BLaER1 (cell line): ENCODE results near the gene NAMPT.

Source experiments
- H3K27ac ChIP-seq: shearing (Covaris generic); formaldehyde crosslinking; 2 replicates; pipeline ENCODE4 v1.8.1; 2022
- H3K27me3 ChIP-seq: shearing (Covaris generic); formaldehyde crosslinking; 2 replicates; pipeline ENCODE4 v1.8.1; 2022
- H3K36me3 ChIP-seq: shearing (Covaris generic); formaldehyde crosslinking; 2 replicates; pipeline ENCODE4 v1.8.1; 2022
- H3K4me1 ChIP-seq: shearing (Covaris generic); formaldehyde crosslinking; 2 replicates; pipeline ENCODE4 v1.8.1; 2022
- H3K4me2 ChIP-seq: shearing (Covaris generic); formaldehyde crosslinking; 2 replicates; pipeline ENCODE4 v1.8.1; 2022
- H3K4me3 ChIP-seq: shearing (Covaris generic); formaldehyde crosslinking; 2 replicates; pipeline ENCODE4 v1.8.1; 2022
- H3K9ac ChIP-seq: shearing (Covaris generic); formaldehyde crosslinking; 2 replicates; pipeline ENCODE4 v1.8.1; 2022
- H3K9me3 ChIP-seq: shearing (Covaris generic); formaldehyde crosslinking; 2 replicates; pipeline ENCODE4 v1.8.1; 2022
- H4K20me1 ChIP-seq: shearing (Covaris generic); formaldehyde crosslinking; 2 replicates; pipeline ENCODE4 v1.8.1; 2022
- Cebpa-rat ChIP-seq: shearing (Covaris generic); IDR thresholded peaks from 2 replicates; pipeline ENCODE4 v1.8.1; 2022

Gene NAMPT

DNA sequence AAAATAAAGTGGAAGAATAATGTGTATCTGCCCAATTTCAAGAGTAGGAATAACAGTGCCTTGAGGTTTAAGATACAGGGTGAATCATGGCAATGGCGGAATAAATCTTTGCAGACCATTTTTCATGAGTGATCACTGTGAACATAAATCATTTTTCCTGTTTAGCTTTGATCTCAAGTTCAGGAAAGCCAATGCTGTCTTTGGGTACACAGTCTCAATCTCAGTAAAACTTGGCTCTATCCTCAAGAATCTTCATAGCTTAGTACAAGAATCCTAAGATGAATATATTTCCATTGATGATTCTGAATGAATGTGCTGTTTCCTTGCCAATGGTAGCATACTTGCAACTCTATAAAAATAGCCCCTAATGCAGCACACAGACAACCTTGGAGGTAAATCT lies 6.8 kb downstream of the NAMPT start:
- TF ChIP-seq Cebpa-rat, result no peak
- Histone ChIP-seq H3K4me2 (no peak overlapping the region), H3K4me1 (peaks cover 8% of the 10 kb centered on the region)

DNA sequence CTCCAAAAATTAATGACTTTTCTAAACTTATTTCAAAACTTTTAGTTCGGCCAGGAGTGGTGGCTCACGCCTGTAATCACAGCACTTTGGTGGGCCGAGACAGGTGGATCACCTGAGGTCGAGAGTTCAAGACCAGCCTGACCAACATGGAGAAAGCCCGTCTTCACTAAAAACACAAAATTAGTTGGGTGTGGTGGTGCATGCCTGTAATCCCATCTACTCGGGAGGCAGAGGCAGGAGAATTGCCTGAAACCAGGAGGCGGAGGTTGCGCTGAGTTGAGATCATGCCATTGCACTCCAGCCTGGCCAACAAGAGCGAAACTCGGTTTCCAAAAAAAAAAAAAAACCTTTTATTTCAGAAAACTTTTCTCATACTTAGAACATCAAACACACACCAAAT lies 8.3 kb downstream of the NAMPT start:
- no peaks in the 10 kb centered on the region for H3K9me3 ChIP-seq
- no peaks in the 10 kb centered on the region for H3K4me1 ChIP-seq
- H4K20me1 ChIP-seq, result peaks cover 60% of the 10 kb centered on the region
- no peaks in the 10 kb centered on the region for H3K27me3 ChIP-seq
- no peak for TF ChIP-seq Cebpa-rat
- H3K4me3 ChIP-seq, result no peak overlapping the region
- no peak overlapping the region for H3K4me2 ChIP-seq
- no peak overlapping the region for H3K9ac ChIP-seq
- H3K27ac ChIP-seq, result no peak overlapping the region
- H3K36me3 ChIP-seq, result peaks cover 37% of the 10 kb centered on the region

More for the DNA sequence above, 6.8 kb downstream of the NAMPT start:
- Histone ChIP-seq H3K4me3 (no peak overlapping the region), H3K9me3 (no peaks in the 10 kb centered on the region), H3K27me3 (no peaks in the 10 kb centered on the region), H3K9ac (no peak overlapping the region), H4K20me1 (peaks cover 74% of the 10 kb centered on the region), H3K27ac (no peak overlapping the region), H3K36me3 (peaks cover 34% of the 10 kb centered on the region)

DNA sequence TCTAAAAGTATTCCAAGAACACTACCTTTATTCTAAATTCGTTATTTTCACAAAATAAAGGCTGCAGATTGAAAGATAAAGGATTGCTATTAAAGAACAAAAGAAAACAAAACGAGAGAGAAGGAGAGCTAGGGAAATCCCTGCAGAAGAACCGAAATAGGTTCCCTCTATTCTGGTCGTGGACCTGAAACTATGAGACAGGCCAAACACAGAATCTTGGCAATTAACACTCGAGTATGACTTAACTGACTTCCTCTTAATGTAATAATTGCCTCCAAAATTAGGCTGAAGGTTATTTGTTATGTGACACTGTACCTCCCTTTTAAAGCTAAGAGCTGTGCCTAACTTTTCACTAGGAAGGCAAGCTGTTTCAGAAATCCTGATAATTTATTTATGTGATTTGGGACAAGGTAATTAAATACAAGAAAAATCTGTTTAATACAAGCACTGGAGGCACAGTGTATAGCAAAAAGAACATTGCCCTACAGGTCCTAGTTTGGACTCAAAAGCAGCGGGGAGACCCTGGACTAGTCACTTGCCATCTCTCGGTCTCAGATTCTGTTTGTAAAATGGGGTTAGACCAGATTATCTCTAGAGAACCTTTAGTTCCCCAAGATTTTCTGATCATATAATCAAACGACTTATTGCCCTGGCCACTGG lies 11.6 kb downstream of the NAMPT start:
- Histone ChIP-seq H3K36me3 (peaks cover 67% of the 10 kb centered on the region), H3K9me3 (no peaks in the 10 kb centered on the region), H3K4me2 (no peak overlapping the region), H3K27ac (no peak overlapping the region), H3K9ac (no peak overlapping the region), H3K27me3 (no peaks in the 10 kb centered on the region), H3K4me1 (no peaks in the 10 kb centered on the region), H3K4me3 (no peak overlapping the region), H4K20me1 (peaks cover 27% of the 10 kb centered on the region)
- TF ChIP-seq Cebpa-rat, result no peak

DNA sequence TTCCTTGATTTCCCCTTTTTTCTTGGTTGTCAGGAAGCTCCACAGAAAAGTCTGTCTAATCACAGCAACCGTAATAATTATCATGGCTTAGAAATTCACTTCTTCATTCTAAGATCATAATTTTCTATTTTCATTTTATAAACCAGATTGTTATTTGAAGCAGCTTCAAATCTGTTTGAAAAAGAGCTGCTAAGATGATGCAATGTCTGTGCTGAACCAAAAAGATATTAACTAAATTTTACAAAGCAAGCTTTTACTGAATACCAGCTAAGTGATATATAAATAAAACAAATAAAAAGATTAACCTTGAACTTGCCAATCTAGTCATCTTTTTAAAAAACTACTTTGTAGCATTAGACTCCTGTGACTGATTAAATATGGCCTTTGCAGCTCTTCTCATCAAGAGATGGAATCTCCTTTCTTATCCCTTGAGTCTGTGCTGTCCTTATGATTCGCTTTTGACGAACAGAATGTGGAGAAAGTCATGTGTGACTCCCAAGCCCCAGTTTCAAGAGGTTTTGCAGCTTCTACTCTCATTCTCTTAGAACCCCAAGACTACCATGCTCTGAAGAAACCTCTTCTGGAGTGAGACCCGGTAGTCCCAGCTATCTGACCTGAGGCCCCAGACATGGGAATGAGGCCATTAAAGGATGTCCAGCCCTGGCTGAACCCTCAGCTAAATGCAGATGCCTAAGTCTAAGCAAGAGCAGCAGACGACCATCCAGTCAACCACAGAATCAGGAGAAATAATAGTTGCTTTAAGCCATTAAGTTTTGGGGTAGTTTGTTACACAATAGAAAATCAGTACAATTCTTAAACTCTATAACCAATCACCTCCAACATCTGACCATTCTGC lies 14.4 kb downstream of the NAMPT start:
- Histone ChIP-seq H4K20me1 (0 out of 2 replicates have a peak, but pooled peaks cover 8% of the 10 kb centered on the region), H3K27ac (no peak overlapping the region), H3K9ac (no peak overlapping the region), H3K4me3 (no peak overlapping the region), H3K36me3 (peaks cover 76% of the 10 kb centered on the region), H3K4me1 (no peaks in the 10 kb centered on the region), H3K4me2 (no peak overlapping the region), H3K27me3 (no peaks in the 10 kb centered on the region), H3K9me3 (no peaks in the 10 kb centered on the region)
- TF ChIP-seq Cebpa-rat, result no peak

DNA sequence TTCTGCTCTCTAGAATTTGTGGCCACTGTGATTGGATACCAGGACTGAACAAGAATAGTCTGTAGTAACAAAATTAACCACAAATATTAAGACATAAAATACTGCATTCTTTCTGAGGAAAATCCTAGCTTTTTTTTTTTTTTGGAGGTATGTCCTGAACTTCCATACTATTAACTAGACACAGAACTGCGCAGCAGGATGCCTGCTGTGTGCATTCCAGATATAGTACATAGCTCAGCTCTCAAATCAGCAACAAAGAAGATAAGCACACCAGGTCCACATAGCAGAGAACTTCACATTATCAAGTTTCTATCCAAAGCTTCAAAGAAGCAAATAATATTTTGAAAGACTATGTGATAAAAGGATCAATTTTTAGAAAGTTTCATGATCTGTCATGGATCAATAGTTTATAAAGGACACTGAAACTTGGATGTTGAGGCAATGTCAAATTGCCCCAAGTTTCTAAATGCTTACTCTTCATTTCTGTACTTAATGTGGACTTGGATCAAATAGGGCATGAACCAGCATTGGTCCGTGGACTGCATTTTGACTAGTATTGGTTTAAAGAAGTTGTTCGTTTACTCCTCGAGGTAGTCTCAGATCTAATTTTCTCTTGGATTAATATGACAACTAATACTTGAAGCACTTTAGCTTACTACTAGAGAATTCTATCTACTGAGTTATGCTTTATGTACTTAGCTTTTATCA lies 15.4 kb downstream of the NAMPT start:
- no peaks in the 10 kb centered on the region for H3K27me3 ChIP-seq
- H3K4me3 ChIP-seq, result no peak overlapping the region
- TF ChIP-seq Cebpa-rat, result no peak
- H3K4me2 ChIP-seq, result no peak overlapping the region
- peaks cover 76% of the 10 kb centered on the region for H3K36me3 ChIP-seq
- no peak overlapping the region for H3K27ac ChIP-seq
- H3K9ac ChIP-seq, result no peak overlapping the region
- 0 out of 2 replicates have a peak, but pooled peaks cover 8% of the 10 kb centered on the region for H4K20me1 ChIP-seq
- no peaks in the 10 kb centered on the region for H3K9me3 ChIP-seq
- no peaks in the 10 kb centered on the region for H3K4me1 ChIP-seq

DNA sequence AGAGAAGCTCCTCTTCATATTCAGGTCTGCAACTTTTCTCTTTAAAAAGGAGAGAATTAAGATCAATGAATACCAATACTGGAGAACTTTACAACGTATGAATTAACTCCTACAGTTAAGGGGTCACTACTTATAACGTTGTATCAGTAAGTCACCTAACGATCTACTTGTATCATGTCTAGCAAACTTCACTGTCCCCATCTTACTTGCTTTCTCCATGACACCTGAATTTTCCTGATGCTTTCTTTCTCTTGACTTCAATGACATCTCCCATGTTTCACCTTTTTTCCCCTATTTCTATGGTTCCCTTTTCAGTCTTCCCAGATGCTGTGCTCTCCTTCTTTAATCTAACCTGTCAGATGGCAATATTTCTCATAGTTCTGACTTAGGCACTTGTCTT lies 19.6 kb downstream of the NAMPT start:
- Histone ChIP-seq H4K20me1 (0 out of 2 replicates have a peak, but pooled peaks cover 5% of the 10 kb centered on the region), H3K9ac (no peak overlapping the region), H3K4me2 (no peak overlapping the region), H3K27me3 (no peaks in the 10 kb centered on the region), H3K9me3 (no peaks in the 10 kb centered on the region), H3K4me3 (no peak overlapping the region), H3K27ac (no peak overlapping the region), H3K4me1 (peaks cover 12% of the 10 kb centered on the region), H3K36me3 (peaks cover 66% of the 10 kb centered on the region)
- no peak for TF ChIP-seq Cebpa-rat

DNA sequence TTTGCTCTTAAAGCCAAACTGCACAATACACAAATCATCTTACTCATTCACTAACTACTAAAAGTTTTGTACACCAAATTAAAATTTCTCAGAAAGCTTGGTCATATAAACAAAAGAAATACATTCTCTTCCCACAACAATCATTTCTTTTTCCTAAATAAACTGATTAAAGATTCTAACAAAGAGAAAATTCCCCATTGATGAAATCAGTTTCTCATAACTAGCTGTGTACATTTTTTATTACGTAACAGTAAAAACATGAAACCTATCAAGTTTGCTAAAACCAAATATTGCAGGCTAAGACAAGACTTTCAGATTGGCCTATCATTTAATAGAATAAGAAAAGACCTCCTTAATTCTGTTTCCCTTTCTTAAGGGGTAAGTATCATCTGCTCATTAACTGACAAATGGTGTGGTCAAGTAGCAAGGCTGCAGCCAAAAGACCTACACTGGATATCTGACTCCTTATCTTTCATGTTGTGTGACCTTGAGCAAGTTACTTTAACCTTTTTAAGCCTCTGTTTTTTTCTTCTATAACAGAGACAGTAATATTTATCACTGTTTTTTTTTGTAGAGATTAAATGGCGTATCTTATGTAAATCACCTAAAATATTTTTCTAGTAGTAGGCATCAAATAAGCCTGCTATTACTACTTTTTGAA lies 22.4 kb downstream of the NAMPT start:
- peaks cover 69% of the 10 kb centered on the region for H3K36me3 ChIP-seq
- H3K4me3 ChIP-seq, result no peak overlapping the region
- H4K20me1 ChIP-seq, result 0 out of 2 replicates have a peak, but pooled peaks cover 6% of the 10 kb centered on the region
- H3K4me2 ChIP-seq, result no peak overlapping the region
- no peak overlapping the region for H3K27ac ChIP-seq
- no peak; the same call in 1 of the 2 replicates for TF ChIP-seq Cebpa-rat
- H3K9me3 ChIP-seq, result no peaks in the 10 kb centered on the region
- peaks cover 20% of the 10 kb centered on the region for H3K4me1 ChIP-seq
- H3K27me3 ChIP-seq, result no peaks in the 10 kb centered on the region
- no peak overlapping the region for H3K9ac ChIP-seq

DNA sequence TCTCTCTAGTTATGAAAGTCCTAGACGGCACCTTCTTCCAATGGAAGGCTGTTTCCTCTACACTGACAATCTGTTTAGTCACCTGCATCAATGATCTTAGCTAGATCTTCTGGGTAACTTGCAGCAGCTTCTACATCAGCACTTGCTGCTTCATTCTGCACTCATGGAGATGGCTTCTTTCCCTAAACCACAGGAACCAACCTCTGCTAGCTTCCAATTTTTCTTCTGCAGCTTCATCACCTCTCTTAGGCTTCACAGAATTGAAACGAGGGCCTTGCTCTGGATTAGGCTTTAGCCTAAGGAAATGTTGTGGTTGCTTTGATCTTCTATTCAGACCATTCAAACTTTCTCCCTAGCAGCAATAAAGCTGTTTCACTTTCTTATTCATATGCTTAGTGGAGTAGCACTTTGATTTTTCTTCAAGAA lies 24.6 kb downstream of the NAMPT start:
- H3K4me2 ChIP-seq, result peak overlapping the region; percentile 54
- H3K4me3 ChIP-seq, result no peak overlapping the region
- no peaks in the 10 kb centered on the region for H3K27me3 ChIP-seq
- H3K27ac ChIP-seq, result no peak overlapping the region
- H3K9me3 ChIP-seq, result no peaks in the 10 kb centered on the region
- 0 out of 2 replicates have a peak, but pooled peaks cover 6% of the 10 kb centered on the region for H4K20me1 ChIP-seq
- H3K4me1 ChIP-seq, result peaks cover 20% of the 10 kb centered on the region
- peaks cover 58% of the 10 kb centered on the region for H3K36me3 ChIP-seq
- no peak for TF ChIP-seq Cebpa-rat
- no peak overlapping the region for H3K9ac ChIP-seq

DNA sequence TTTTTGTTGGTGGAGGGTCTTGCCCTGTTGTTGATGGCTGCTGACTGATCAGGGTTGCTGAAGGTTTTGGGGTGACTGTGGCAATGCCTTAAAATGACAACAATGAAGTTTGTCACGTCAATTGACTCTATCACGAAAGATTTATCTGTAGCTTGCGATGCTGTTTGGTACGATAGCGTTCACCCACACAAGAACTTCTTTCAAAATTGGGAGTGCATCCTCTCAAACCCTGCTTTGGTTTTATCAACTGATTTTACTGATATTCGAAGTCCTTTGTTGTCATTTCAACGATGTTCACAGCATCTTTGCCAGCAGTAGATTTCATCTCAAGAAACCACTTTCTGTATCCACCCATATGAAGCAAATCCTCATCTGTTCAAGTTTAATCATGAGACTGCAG lies 26.0 kb downstream of the NAMPT start:
- TF ChIP-seq Cebpa-rat, result no peak
- Histone ChIP-seq H3K27me3 (no peaks in the 10 kb centered on the region), H3K4me2 (no peak overlapping the region), H3K36me3 (peaks cover 56% of the 10 kb centered on the region), H3K4me1 (peaks cover 20% of the 10 kb centered on the region), H3K4me3 (no peak overlapping the region), H3K27ac (no peak overlapping the region), H3K9ac (no peak overlapping the region), H4K20me1 (0 out of 2 replicates have a peak, but pooled peaks cover 6% of the 10 kb centered on the region), H3K9me3 (no peaks in the 10 kb centered on the region)
